ENCODE results near the gene JAM2.
"Not testable (repeated sequence)": the region's sequence is repeated elsewhere in the genome, so short reads cannot be mapped to it uniquely, and the experiment has no call there.

The JAM2 gene, protein sequence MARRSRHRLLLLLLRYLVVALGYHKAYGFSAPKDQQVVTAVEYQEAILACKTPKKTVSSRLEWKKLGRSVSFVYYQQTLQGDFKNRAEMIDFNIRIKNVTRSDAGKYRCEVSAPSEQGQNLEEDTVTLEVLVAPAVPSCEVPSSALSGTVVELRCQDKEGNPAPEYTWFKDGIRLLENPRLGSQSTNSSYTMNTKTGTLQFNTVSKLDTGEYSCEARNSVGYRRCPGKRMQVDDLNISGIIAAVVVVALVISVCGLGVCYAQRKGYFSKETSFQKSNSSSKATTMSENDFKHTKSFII

DNA sequence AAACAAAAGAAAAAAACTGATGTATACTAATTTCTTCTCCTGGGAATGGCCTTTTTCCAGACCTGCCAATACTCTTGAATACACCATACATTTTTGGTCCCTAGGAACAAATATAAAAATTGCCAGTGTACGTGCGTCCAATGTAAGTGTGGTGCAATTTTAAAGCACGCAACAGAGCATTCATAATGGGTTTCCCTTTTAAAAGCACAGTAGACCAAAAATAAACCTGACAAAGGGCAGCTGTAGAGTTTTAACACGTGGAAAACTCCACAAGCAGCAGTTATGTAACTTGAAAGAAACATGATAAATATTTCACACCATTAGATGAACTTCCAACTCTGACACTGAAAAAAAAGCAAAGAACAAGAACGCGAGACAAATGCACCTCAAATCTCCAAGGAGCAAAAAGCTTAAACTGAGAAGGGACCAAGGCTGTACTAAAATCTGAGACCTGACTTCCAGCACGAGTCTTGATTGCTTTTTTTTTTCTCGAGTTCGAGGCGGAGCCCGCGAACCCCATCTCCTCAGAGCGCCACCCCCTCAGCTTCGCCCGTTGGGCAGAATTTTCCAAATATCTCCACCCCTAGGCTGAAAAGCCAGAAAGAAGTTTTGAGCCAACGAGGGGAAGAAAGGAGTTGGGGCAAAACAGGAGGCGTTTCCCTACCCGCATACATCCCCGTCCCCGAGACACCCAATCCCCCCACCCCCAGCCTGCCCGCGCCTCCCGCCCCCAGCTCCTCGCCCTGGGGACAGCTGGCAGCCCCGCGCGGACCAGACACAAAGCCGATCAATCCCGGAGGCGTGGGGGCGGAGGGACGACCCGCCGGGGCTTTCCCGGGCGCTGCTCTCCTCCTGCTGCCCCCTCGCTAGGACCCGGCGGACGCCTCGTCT, at the start of gene JAM2:
TSS of gene JAM2 (plus strand) at position 599 of the 891 bp plus-strand sequence. CDS start 564 bp downstream, outside the sequence.
- in situ Hi-C loops (cut with MboI; ENCODE audit: low sequenced_read_pairs), result no loop called here

DNA sequence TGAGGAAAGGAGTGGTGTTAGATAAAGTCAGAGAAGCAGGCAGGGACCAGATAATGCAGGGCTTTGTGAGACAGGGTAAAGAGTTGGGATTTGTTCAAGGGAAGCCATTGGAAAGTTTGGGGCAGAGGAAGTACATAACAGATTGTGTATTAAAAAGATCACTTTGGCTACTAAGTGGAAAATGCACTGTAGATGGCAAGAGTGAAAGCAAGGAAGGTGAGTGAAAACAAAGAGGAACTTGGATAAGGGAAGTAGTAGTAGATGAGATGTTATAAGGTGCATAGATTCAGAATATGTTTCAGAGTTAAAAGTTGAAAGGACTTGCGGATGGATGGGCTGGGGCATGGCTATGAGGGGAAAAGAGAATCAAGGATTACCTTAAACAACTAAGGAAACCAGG, 49.2 kb upstream of the JAM2 start:
- in situ Hi-C loops (cut with MboI; ENCODE audit: low sequenced_read_pairs), result no loop called here

DNA sequence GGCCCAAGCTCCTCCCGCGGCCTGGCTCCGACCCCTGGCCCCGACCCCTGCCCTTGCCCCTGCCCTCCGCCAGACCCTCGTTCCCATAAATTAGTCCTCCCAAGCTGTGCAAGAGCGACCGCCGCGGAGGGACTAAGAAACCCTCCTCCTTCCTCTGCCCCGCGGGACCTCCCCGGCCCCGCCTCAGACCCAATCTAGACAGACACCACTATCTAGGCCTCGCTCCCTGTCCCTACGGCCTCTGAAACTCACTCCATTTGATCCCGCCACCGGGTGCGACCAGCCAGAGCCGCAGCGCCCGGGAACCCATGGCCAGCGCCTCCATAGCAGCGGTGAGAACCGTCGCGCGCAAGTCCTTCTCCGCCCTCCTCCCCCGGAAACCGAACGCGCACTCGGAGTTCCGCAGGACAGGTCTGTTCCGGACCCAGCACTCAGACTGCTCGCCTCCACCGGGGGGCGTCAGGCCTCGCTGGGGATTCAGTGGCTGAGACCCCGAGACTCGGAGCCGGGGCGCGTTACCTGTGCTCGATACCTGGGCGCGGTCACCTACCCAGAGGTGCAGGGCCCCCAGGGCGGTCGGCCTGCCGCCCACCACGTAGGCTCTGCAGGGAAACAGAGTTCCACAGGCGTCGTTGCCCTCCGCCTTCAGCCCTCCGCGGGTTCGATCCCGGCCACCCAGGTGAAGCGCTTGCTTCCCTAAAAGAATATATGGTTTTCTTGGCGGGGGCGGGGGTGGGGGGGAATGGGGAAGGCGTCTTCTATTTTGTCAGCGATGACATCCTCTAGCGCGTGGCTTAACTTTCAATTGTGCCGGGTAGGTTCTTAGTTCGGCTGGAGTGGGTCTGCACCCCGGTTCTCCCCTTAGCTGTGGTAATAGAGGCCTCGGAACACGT, 31.7 kb upstream of the JAM2 start, which contains the start of gene MRPL39:
TSS of gene MRPL39 (minus strand) at position 331 of the 893 bp plus-strand sequence. CDS start at position 325, 6 bp downstream.
- in situ Hi-C loops (cut with MboI; ENCODE audit: low sequenced_read_pairs), result no loop called here

- in situ Hi-C loops (cut with MboI; ENCODE audit: low sequenced_read_pairs), result no loop called here
Measured at GRCh38 chr21:25608044-25608737, 30.9 kb upstream of the JAM2 start.

- in situ Hi-C loops (cut with MboI; ENCODE audit: low sequenced_read_pairs), result no loop called here
Measured at GRCh38 chr21:25614441-25614840, 24.6 kb upstream of the JAM2 start.

DNA sequence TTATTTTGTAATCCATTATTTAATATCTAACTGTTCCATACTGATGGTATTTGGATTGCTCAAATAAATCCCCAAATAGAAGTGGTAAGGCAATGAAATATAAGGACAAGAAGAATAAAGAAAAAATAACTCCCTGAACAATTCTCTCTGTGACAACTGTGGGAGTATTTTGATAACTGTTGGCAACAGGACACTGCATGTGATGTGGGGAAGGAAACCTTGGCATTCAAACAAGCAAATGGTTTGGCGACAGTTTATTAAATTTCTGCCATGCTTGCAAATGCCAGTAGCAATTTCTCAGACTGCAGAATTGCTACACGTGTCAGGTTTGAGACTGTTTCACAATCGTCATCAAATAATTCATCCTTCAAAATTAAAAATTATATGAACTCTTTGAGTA, 23.2 kb upstream of the JAM2 start:
- in situ Hi-C loops (cut with MboI; ENCODE audit: low sequenced_read_pairs), result no loop called here

GRCh38 chr21:25619198-25619597, 19.9 kb upstream of the JAM2 start:
- in situ Hi-C loops (cut with MboI; ENCODE audit: low sequenced_read_pairs), result no loop called here

- in situ Hi-C loops (cut with MboI; ENCODE audit: low sequenced_read_pairs), result no loop called here
Measured at GRCh38 chr21:25624511-25624910, 14.5 kb upstream of the JAM2 start.

- in situ Hi-C loops (cut with MboI; ENCODE audit: low sequenced_read_pairs), result no loop called here
Measured at GRCh38 chr21:25625036-25625435, 14.0 kb upstream of the JAM2 start.

- in situ Hi-C loops (cut with MboI; ENCODE audit: low sequenced_read_pairs), result not testable (repeated sequence)
Measured at GRCh38 chr21:25625776-25626555, 13.1 kb upstream of the JAM2 start.

- in situ Hi-C loops (cut with MboI; ENCODE audit: low sequenced_read_pairs), result no loop called here
Measured at GRCh38 chr21:25626757-25627156, 12.3 kb upstream of the JAM2 start.

DNA sequence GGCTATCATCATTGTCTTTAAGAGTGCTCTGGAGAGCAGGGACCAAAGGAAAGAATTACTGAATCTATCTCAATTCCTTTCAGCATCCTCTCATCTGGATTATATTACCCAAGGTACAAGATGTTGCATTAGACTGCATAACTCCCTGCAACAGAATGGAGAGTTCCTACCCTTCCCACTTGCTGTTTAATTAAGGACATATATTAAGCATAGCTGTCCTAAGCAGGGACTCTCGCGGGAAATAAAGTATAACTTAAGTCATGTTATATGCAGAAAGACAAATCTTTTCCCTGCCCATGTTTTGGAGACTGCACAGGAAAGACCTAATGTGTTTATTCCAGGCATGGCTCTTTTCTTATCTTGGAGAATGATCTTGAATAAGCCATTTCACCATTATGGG, 6.8 kb upstream of the JAM2 start:
- in situ Hi-C loops (cut with MboI; ENCODE audit: low sequenced_read_pairs), result no loop called here

- in situ Hi-C loops (cut with MboI; ENCODE audit: low sequenced_read_pairs), result no loop called here
Measured at GRCh38 chr21:25635310-25635709, 3.7 kb upstream of the JAM2 start.

DNA sequence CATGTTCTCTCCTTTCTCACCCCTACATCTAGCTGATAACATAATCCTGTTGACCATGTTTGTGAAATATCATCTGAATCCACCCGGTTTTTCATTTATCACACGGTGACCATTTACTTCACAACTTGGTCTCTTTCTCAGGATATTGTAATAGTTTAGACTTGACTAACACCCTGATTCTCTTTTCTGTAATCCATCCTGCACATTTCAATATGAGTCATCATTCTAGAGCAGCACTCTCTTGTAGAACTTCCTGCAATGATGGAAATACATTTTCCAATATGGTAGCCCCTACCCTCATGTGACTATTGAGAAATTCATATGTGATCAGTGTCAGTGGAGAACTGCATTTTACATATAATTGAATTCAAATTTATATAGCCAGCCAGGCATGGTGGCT, 2.3 kb upstream of the JAM2 start:
- in situ Hi-C loops (cut with MboI; ENCODE audit: low sequenced_read_pairs), result no loop called here

DNA sequence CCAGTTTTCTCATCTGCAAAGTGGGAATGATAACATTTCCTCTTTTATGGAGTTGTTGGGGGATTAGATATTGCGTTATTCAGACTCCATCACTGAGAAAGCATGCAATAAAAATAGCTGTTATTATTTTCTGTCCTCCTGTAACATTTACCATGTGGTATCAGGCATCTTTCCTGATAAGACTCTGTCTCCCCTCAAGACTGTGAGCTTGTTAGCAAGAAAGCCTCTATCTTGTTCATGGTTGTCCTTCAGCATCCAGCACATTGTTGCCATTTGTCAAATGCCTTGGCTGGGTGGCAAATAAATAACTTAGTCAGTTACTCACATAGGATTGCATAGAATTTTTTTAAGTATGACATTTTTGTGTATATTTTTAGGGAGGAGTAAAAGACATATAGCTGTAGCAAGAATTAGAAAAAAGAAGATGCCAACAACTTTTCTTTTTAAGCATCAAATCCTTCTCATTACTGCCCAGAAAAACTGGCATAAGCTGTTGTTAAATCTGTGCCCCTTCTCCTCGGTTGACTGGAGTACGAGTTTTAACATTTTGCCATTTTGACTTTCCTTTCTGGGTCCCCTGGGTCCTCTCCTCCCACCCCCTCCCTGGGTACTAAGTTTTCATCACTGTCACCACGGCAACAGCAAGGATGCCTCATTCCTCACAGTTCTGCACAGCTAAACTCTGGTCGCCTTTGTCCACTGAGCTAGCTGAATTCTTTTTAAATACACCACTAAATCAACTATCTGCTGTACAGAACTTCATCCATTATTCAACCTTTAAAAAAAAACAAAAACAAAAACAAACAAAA, 1.0 kb upstream of the JAM2 start:
- in situ Hi-C loops (cut with MboI; ENCODE audit: low sequenced_read_pairs), result no loop called here

- in situ Hi-C loops (cut with MboI; ENCODE audit: low sequenced_read_pairs), result no loop called here
Measured at GRCh38 chr21:25639551-25640201, 618 bp downstream of the JAM2 start.

- in situ Hi-C loops (cut with MboI; ENCODE audit: low sequenced_read_pairs), result no loop called here
Measured at GRCh38 chr21:25640202-25640942, 1.3 kb downstream of the JAM2 start.

DNA sequence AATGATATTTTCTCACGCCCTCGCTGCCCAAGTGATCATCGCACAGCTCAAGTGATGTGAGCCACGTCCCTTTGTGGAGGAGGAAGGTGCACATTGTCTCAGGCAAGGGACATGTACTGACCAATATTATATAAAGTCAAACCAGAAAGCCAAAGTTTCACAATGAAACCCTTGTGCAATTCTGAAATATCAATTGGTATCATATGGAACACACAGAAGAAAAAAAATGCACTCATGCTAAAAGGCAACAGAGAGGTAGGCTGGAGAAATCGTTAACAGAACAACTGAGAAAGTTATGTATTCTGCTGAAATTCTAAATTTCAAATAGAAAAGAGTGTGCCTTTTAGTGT, 1.9 kb downstream of the JAM2 start:
- in situ Hi-C loops (cut with MboI; ENCODE audit: low sequenced_read_pairs), result no loop called here

Data from hTERT RPE-1 (cell line).